DMS153 (cell line): ENCODE measurements around the gene SLC22A25.
"Not testable (repeated sequence)": the region's sequence is repeated elsewhere in the genome, so short reads cannot be mapped to it uniquely, and the experiment has no call there.

Source experiments
- DNase-seq: peaks from one replicate; lab custom pipeline; 2025; lab: John Stamatoyannopoulos, UW

The SLC22A25 gene

GRCh38 chr11:63243533-63243932 lies at the start of gene SLC22A25:
SLC22A25 (minus strand) TSS chr11:63243599; CDS start chr11:63229652, 13,947 bp downstream.
- no peak for DNase-seq

GRCh38 chr11:63290285-63290684 lies 46.9 kb upstream of the SLC22A25 start:
- DNase-seq = no peak

GRCh38 chr11:63289658-63290057 lies 46.3 kb upstream of the SLC22A25 start:
- DNase-seq = no peak

GRCh38 chr11:63282579-63282978 lies 39.2 kb upstream of the SLC22A25 start:
- no peak for DNase-seq

GRCh38 chr11:63280920-63281319 lies 37.5 kb upstream of the SLC22A25 start:
- DNase-seq = no peak

- DNase-seq = peak; percentile 5
These were observed 34.0 kb upstream of the SLC22A25 start for GRCh38 chr11:63277345-63277943.

GRCh38 chr11:63274776-63275175 lies 31.4 kb upstream of the SLC22A25 start:
- DNase-seq = no peak

- DNase-seq = no peak
These were observed 30.3 kb upstream of the SLC22A25 start for GRCh38 chr11:63273685-63274084.

- no peak for DNase-seq
These were observed 19.1 kb upstream of the SLC22A25 start for GRCh38 chr11:63262547-63262946.

- no peak for DNase-seq
These were observed 7.9 kb upstream of the SLC22A25 start for GRCh38 chr11:63251312-63251711.

GRCh38 chr11:63250162-63251050 lies 7.0 kb upstream of the SLC22A25 start:
- DNase-seq = no peak

- no peak for DNase-seq
These were observed 5.6 kb upstream of the SLC22A25 start for GRCh38 chr11:63248966-63249365.

- not testable (repeated sequence) for DNase-seq
These were observed 4.0 kb upstream of the SLC22A25 start for GRCh38 chr11:63247237-63248002.

GRCh38 chr11:63246045-63246444 lies 2.6 kb upstream of the SLC22A25 start:
- DNase-seq = no peak

GRCh38 chr11:63244862-63245261 lies 1.5 kb upstream of the SLC22A25 start:
- no peak for DNase-seq

GRCh38 chr11:63242089-63242781 lies 1.2 kb downstream of the SLC22A25 start:
- no peak for DNase-seq

GRCh38 chr11:63240791-63241379 lies 2.5 kb downstream of the SLC22A25 start:
- no peak for DNase-seq

GRCh38 chr11:63240098-63240497 lies 3.3 kb downstream of the SLC22A25 start:
- no peak for DNase-seq

GRCh38 chr11:63239254-63239653 lies 4.1 kb downstream of the SLC22A25 start:
- DNase-seq = no peak

GRCh38 chr11:63237413-63237812 lies 6.0 kb downstream of the SLC22A25 start:
- DNase-seq = no peak
